ENCODE measurements around the gene HNRNPA1L2.
"Not testable (repeated sequence)": the region's sequence is repeated elsewhere in the genome, so short reads cannot be mapped to it uniquely, and the experiment has no call there.

The HNRNPA1L2 gene

GRCh38 chr13:52646967-52647366 is 4.7 kb downstream of the HNRNPA1L2 start:
- DNase-seq (ENCODE audit: low spot score) = no peak

- no peak for DNase-seq (ENCODE audit: low spot score)
These were observed 8.5 kb downstream of the HNRNPA1L2 start for GRCh38 chr13:52650731-52651130.

- no peak for DNase-seq (ENCODE audit: low spot score)
These were observed 9.6 kb downstream of the HNRNPA1L2 start for GRCh38 chr13:52651897-52652195.

- DNase-seq (ENCODE audit: low spot score) = peak; percentile 98
These were observed 10.2 kb downstream of the HNRNPA1L2 start, which contains the start of gene SUGT1 for GRCh38 chr13:52652196-52652979. TSS of gene SUGT1 (plus strand) at chr13:52652836. CDS start at chr13:52652921, 85 bp downstream.

- no peak for DNase-seq (ENCODE audit: low spot score)
These were observed 10.7 kb downstream of the HNRNPA1L2 start for GRCh38 chr13:52652980-52653303.

- DNase-seq (ENCODE audit: low spot score) = no peak
These were observed 17.1 kb downstream of the HNRNPA1L2 start for GRCh38 chr13:52659340-52659739.

- DNase-seq (ENCODE audit: low spot score) = no peak
These were observed 22.0 kb downstream of the HNRNPA1L2 start for GRCh38 chr13:52664272-52664671.

GRCh38 chr13:52665325-52665724 is 23.1 kb downstream of the HNRNPA1L2 start:
- no peak for DNase-seq (ENCODE audit: low spot score)

- no peak for DNase-seq (ENCODE audit: low spot score)
These were observed 27.4 kb downstream of the HNRNPA1L2 start for GRCh38 chr13:52669677-52670076.

GRCh38 chr13:52670726-52671125 is 28.5 kb downstream of the HNRNPA1L2 start:
- no peak for DNase-seq (ENCODE audit: low spot score)

GRCh38 chr13:52673465-52673864 is 31.2 kb downstream of the HNRNPA1L2 start:
- no peak for DNase-seq (ENCODE audit: low spot score)

GRCh38 chr13:52677823-52678222 is 35.6 kb downstream of the HNRNPA1L2 start:
- no peak for DNase-seq (ENCODE audit: low spot score)

GRCh38 chr13:52685806-52686205 is 43.6 kb downstream of the HNRNPA1L2 start:
- DNase-seq (ENCODE audit: low spot score) = not testable (repeated sequence)

GRCh38 chr13:52686376-52686775 is 44.1 kb downstream of the HNRNPA1L2 start:
- DNase-seq (ENCODE audit: low spot score) = no peak

All from globus pallidus (tissue), 1 donor.